ENCODE data around the gene GATA6.

DNA sequence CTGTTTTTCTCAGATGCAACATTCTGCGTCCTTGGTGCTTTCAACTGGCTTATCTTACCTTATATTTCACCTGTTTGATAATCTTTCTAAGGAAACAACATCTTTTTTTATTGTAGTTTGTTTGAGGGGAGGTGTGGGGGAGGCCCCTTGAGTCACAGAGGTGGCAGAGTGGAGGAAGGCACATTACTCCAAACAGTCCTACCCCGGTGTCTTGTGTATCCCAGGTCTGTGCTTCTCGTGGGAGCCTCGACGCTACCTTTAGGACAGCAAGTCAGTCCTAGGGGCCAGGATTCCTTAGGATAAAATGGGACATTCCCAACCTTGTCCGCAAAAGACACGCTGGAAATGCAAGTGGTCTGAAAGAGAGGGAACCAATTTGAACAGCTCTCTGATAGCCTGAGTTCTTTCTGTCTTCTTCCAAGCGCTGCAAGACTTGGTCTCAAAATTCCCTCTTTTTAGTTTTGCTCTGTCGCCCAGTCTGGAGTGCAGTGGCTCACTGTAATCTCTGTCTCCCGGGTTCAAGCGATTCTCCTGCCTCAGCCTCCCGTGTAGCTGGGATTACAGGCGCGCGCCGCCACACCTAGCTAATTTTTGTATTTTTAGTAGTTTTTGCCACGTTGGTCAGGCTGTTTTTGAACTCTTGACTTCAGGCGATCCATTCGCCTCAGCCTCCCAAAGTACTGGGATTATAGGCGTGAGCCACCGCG, 4.0 kb downstream of the GATA6 start:
- TF ChIP-seq, protein P1, sequence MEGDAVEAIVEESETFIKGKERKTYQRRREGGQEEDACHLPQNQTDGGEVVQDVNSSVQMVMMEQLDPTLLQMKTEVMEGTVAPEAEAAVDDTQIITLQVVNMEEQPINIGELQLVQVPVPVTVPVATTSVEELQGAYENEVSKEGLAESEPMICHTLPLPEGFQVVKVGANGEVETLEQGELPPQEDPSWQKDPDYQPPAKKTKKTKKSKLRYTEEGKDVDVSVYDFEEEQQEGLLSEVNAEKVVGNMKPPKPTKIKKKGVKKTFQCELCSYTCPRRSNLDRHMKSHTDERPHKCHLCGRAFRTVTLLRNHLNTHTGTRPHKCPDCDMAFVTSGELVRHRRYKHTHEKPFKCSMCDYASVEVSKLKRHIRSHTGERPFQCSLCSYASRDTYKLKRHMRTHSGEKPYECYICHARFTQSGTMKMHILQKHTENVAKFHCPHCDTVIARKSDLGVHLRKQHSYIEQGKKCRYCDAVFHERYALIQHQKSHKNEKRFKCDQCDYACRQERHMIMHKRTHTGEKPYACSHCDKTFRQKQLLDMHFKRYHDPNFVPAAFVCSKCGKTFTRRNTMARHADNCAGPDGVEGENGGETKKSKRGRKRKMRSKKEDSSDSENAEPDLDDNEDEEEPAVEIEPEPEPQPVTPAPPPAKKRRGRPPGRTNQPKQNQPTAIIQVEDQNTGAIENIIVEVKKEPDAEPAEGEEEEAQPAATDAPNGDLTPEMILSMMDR (conservative IDR thresholded peaks at IDR 0.05 in 1 of 2, IDR thresholded peaks at IDR 0.05 in 1 of 2; ENCODE audit: low read depth in 1 of 2, low read length in 2 of 2): no peak
- TF ChIP-seq EZH2 (IDR thresholded peaks at IDR 0.05; ENCODE audit: low read length, missing control alignments): no peak
